Brain microvascular endothelial cell (primary cell): Measurements from ENCODE around the gene FAM174B.

ENCODE experiments used
- DNase-seq: peaks from one replicate; pipeline ENCODE4 v3.0.0-alpha.2; 2020
- H3K27ac ChIP-seq: fragments of 250-450 bp; sonication (Bioruptor Pico); 2 replicates; pipeline ENCODE4 v1.5.1; 2020; ENCODE audit warnings: mild to moderate bottlenecking, moderate library complexity
- H3K27me3 ChIP-seq: fragments of 250-450 bp; sonication (Bioruptor Pico); replicated peaks from 2 replicates; pipeline ENCODE4 v1.5.1; 2020; ENCODE audit warnings: mild to moderate bottlenecking
- H3K36me3 ChIP-seq: fragments of 250-450 bp; sonication (Bioruptor Pico); replicated peaks from 2 replicates; pipeline ENCODE4 v1.5.1; 2020; ENCODE audit warnings: mild to moderate bottlenecking
- H3K4me3 ChIP-seq: 2 replicates; pipeline ENCODE4 v1.5.1; 2011; ENCODE audit warnings: low read depth, mild to moderate bottlenecking, control low read depth, low read length, moderate library complexity
- CTCF ChIP-seq: IDR thresholded peaks from 2 replicates; pipeline ENCODE4 v1.5.1; 2011; ENCODE audit warnings: low read depth, mild to moderate bottlenecking, moderate library complexity, low read length, control low read depth, inconsistent platforms; ENCODE audit errors: missing control alignments
- in situ Hi-C: cut with HindIII; loops from 2 replicates; pipeline ENCODE4 v1.10.0; 2017; ENCODE audit warnings: low sequenced_read_pairs, low pct_ligation_motif_present

The FAM174B gene

GRCh38 chr15:92595506-92596381, 59.8 kb downstream of the FAM174B start:
- TF ChIP-seq CTCF, result peak; percentile 3
- no peak for DNase-seq
- in situ Hi-C loops, result no loop called here
- Histone ChIP-seq H3K36me3 (no peaks in the 10 kb centered on the region), H3K27ac (no peak overlapping the region), H3K27me3 (no peaks in the 10 kb centered on the region), H3K4me3 (no peak overlapping the region)

GRCh38 chr15:92591275-92591674, 64.3 kb downstream of the FAM174B start:
- Histone ChIP-seq H3K4me3 (no peak overlapping the region), H3K27ac (no peak overlapping the region), H3K36me3 (no peaks in the 10 kb centered on the region), H3K27me3 (no peaks in the 10 kb centered on the region)
- TF ChIP-seq CTCF, result no peak
- no peak for DNase-seq
- in situ Hi-C loops, result no loop called here

GRCh38 chr15:92586966-92587365, 68.6 kb downstream of the FAM174B start:
- TF ChIP-seq CTCF, result no peak
- Histone ChIP-seq H3K36me3 (no peaks in the 10 kb centered on the region), H3K27me3 (no peaks in the 10 kb centered on the region), H3K27ac (no peak overlapping the region), H3K4me3 (no peak overlapping the region)
- DNase-seq, result no peak
- in situ Hi-C loops, result no loop called here

GRCh38 chr15:92586383-92586942, 69.1 kb downstream of the FAM174B start:
- no peak for DNase-seq
- Histone ChIP-seq H3K27me3 (no peaks in the 10 kb centered on the region), H3K4me3 (no peak overlapping the region), H3K36me3 (no peaks in the 10 kb centered on the region), H3K27ac (no peak overlapping the region)
- in situ Hi-C loops, result no loop called here
- TF ChIP-seq CTCF, result no peak

GRCh38 chr15:92584105-92584504, 71.5 kb downstream of the FAM174B start:
- Histone ChIP-seq H3K4me3 (no peak overlapping the region), H3K27ac (no peak overlapping the region), H3K27me3 (no peaks in the 10 kb centered on the region), H3K36me3 (no peaks in the 10 kb centered on the region)
- no peak for TF ChIP-seq CTCF
- in situ Hi-C loops, result no loop called here
- no peak for DNase-seq
